T-helper 22 cell (primary cell): Measurements from ENCODE around the gene AVEN.
"Not testable (repeated sequence)": the region's sequence is repeated elsewhere in the genome, so short reads cannot be mapped to it uniquely, and the experiment has no call there.

Source experiments
- DNase-seq: peaks from one replicate; pipeline ENCODE4 v3.0.0-alpha.2; 2020; ENCODE audit warnings: low read depth

The AVEN gene

GRCh38 chr15:33846862-33847261 is 192.1 kb downstream of the AVEN start:
- DNase-seq, result no peak

GRCh38 chr15:33846142-33846541 is 192.9 kb downstream of the AVEN start:
- DNase-seq, result no peak

- no peak for DNase-seq
These were observed 194.4 kb downstream of the AVEN start for GRCh38 chr15:33844597-33844996.

- no peak for DNase-seq
These were observed 194.8 kb downstream of the AVEN start for GRCh38 chr15:33844186-33844585.

- no peak for DNase-seq
These were observed 198.4 kb downstream of the AVEN start for GRCh38 chr15:33840615-33841014.

- no peak for DNase-seq
These were observed 199.5 kb downstream of the AVEN start for GRCh38 chr15:33839540-33839939.

GRCh38 chr15:33837294-33837693 is 201.7 kb downstream of the AVEN start:
- no peak for DNase-seq

GRCh38 chr15:33834892-33835743 is 203.9 kb downstream of the AVEN start:
- no peak for DNase-seq

- no peak for DNase-seq
These were observed 207.4 kb downstream of the AVEN start for GRCh38 chr15:33831646-33832045.

- DNase-seq, result no peak
These were observed 208.7 kb downstream of the AVEN start for GRCh38 chr15:33830351-33830750.

GRCh38 chr15:33826201-33826600 is 212.8 kb downstream of the AVEN start:
- no peak for DNase-seq

- DNase-seq, result no peak
These were observed 213.6 kb downstream of the AVEN start for GRCh38 chr15:33825453-33825852.

- no peak for DNase-seq
These were observed 215.9 kb downstream of the AVEN start for GRCh38 chr15:33823119-33823518.

GRCh38 chr15:33822479-33822878 is 216.5 kb downstream of the AVEN start:
- DNase-seq, result no peak

- not testable (repeated sequence) for DNase-seq
These were observed 219.5 kb downstream of the AVEN start for GRCh38 chr15:33819499-33819898.
